Left lobe of liver (tissue), 2 donors: ENCODE data around the gene TADA2A. TPM values are rescaled to one million over a fixed set of nuclear protein-coding genes. Genes with fewer than 3 reads are reported as not detected.

ENCODE experiments used
- ATAC-seq: fragments of 200-7000 bp; cut with Tn5 transposase; one replicate; pipeline ENCODE4 v1.9.1; 2020; ENCODE audit warnings: mild to moderate bottlenecking, moderate library complexity
- DNase-seq: peaks from one replicate; pipeline ENCODE4 v3.0.0-alpha.2; 2020; ENCODE audit warnings: low spot score
- total RNA-seq: library from RNA; stranded (reverse); gene quantifications from one replicate; pipeline ENCODE4 v1.2.1, GENCODE V29; 2021
- donor health status: DM: no; HTN: no; CAD: no; lungs with moderate emphysema.
- donor health status: DM: no; HTN: yes; CAD: no.

Gene TADA2A
- total RNA-seq, 1 donor from 2014 or later: 8.6 TPM

DNA sequence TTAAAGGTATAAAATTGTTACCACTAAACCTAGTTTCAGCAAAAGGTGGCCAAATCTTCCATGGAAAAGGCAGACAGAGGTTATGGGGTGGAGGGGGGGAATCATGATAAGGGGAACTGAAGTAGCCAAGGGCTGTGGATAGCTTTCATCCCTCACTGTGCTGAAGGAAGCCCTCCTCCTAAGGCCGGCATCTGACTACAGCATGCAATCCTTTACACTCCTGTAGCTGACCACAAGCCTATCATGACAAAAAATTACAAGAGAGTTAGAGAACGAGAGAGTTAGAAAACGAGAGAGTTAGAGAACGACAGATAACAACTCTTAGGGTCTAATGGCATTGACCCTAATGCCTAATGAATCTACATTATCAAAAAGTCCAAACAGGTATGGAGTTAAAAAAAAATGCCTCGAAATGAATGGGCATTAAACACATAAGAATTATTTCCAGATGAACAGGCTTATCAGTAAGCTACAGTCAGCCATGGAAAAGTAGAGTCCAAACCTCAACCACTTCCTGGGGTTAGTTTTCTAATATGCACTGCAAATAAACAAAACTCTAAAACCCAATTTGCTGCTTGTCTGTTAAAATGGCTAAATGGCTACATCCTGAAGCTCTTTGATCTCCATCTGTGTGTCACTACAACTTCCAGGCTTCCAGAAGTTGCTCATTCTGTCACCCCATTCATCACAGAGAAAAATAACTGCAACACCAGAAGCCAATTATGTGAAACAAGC lies 112.7 kb downstream of the TADA2A start:
- DNase-seq (no peak), ATAC-seq (no peak)

DNA sequence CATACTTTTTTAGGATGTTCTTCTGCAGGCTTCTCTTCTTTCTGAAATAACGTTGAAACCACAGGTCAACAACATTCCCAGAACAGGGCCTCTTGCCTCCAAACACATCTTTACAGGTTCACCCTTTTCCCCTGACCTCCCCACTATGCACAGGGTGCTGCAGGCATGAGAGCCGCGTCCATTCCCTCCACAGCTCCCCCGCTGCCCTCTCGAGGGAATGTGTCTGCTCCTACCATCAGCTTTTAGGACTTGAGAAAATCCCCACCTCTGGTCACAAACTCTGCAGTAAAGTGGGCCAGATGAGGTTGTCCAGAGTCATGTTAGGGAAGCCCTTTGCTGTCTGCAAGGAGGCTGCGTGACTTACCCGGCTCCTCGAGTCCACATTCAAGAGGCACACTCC lies 113.5 kb downstream of the TADA2A start:
- DNase-seq (no peak), ATAC-seq (no peak)

DNA sequence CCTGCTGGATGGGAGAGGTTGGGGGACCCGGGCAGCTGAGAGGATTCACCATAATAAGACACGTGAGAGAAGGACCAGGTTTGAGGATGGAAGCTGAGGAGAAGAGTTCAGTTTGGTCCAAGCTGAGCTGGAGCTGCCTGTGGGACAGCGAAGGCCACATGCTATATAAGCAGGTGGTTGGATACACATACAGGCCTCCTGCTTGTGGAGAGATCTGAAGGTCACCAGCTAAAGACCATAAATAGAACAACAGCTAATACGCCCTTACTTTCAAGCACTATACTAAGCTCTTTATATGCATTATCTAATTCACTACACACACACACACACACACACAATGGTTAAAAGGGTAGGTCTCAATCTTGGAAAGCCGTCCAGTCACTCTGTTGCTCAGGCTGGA lies 115.1 kb downstream of the TADA2A start:
- no peak for ATAC-seq
- no peak for DNase-seq

DNA sequence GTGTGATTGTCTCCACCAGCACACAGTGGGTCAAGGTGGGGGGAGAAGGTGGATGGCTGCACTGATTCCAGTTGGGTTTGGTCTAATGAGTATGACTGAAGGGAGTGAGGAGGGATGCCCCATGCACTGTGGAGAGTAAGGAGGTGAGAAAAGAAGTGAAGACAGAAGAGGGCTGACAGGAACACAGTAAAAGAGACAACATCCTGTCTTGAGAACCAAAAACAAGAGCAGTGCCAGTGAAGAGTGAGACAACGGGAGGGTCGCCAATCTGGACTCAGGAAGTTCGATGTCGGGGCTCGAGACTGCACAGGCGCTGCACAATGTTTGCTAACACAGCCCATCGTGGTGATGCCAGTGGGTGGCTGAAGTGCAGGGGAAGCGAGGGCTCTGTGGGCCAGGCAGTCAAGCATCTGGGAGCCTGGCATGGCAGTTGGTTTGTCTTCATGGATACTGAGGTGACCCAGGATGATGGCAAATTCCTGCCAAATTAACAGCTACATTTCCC lies 117.1 kb downstream of the TADA2A start:
- ATAC-seq (no peak), DNase-seq (no peak)

DNA sequence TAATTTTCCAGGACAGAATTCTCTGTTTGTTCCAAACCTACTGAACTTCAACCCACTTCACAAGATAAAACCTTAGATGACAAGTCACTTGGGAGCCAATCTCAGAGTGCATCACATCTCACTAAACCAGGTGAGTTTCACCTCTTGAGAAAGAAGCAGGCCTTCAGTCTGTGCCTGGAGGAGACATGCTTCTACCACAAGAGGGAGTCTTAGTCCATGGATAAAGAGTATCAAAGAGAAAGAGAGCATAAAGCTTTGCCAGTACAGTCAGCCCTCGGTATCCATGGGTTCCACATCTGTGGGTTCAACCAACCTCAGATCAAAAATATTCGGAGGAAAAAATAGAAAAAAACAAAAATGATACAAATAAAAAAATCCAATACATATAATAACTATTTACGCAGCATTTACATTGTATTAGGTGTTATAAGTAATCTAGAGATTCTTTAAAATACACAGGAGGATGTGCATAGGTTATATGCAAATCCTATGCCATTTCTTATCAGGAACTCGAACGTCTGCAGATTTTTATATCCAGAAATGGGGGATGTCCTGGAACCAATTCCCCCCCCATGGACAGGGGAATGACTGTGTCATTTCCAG lies 120.7 kb downstream of the TADA2A start:
- ATAC-seq: peak; percentile 87
- no peak for DNase-seq

Other genes with a start within 250 kb of the TADA2A start
- not detected for gene C17orf78, start 30.9 kb upstream of the TADA2A start, total RNA-seq
- 37.9 TPM for gene ACACA, start 50 bp upstream of the TADA2A start, total RNA-seq
- 10.6 TPM for gene DUSP14, start 83.0 kb downstream of the TADA2A start, total RNA-seq
- gene SYNRG, start 202.5 kb downstream of the TADA2A start, total RNA-seq: 15.7 TPM
- gene DDX52, start 236.6 kb downstream of the TADA2A start, total RNA-seq: 10.1 TPM